Right atrium auricular region (tissue), 2 donors: ENCODE results near the gene MYO16. TPM values are rescaled to one million over a fixed set of nuclear protein-coding genes. Genes with fewer than 3 reads are reported as not detected.

Source experiments
- DNase-seq: peaks from one replicate; pipeline ENCODE4 v3.0.0-alpha.2; 2019; ENCODE audit warnings: low spot score
- H3K27ac ChIP-seq, 2 donors: fragments of 200-600 bp; sonication (generic); 1 replicate in 1 of 2; 2 replicates in 1 of 2; pipeline ENCODE4 v1.5.1; 2016 to 2019
- H3K27me3 ChIP-seq, 2 donors: fragments of 200-600 bp; sonication (generic); one replicate each; pipeline versions ENCODE4 v1.5.1 to v1.6.0; 2017 to 2019
- H3K36me3 ChIP-seq: fragments of 200-600 bp; sonication (generic); one replicate; pipeline ENCODE4 v1.5.1; 2016
- H3K4me1 ChIP-seq, 2 donors: fragments of 200-600 bp; sonication (generic); one replicate each; pipeline versions ENCODE4 v1.5.1 to v1.6.0; 2017 to 2019
- H3K4me3 ChIP-seq, 2 donors: fragments of 200-600 bp; sonication (generic); 1 replicate in 1 of 2; 2 replicates in 1 of 2; pipeline ENCODE4 v1.5.1; 2017 to 2019; ENCODE audit warnings: mild to moderate bottlenecking in 1 of 2, moderate library complexity in 1 of 2
- H3K9me3 ChIP-seq, 2 donors: fragments of 200-600 bp; sonication (generic); one replicate each; pipeline ENCODE4 v1.5.1; 2019
- CTCF ChIP-seq, 2 donors: fragments of 200-600 bp; sonication (generic); IDR thresholded peaks; one replicate each; pipeline ENCODE4 v1.5.1; 2019; ENCODE audit warnings: antibody characterized with exemption in 2 of 2
- total RNA-seq, 2 donors: library from RNA; depleted of rRNA; stranded (reverse); fragments of >200 nt; gene quantifications; one replicate each; pipeline ENCODE4 v1.1.0, GENCODE V29; 2016

The MYO16 gene
- total RNA-seq, 2 donors from 2014 or later: 1.1 to 1.8 TPM

- H3K27me3 ChIP-seq: no peaks in the 10 kb centered on the region
- H3K4me1 ChIP-seq: no peaks in the 10 kb centered on the region
- no peak overlapping the region for H3K4me3 ChIP-seq
- H3K36me3 ChIP-seq: no peaks in the 10 kb centered on the region
- TF ChIP-seq CTCF (IDR thresholded peaks at IDR 0.05): no peak
- no peak overlapping the region for H3K27ac ChIP-seq
- no peak for DNase-seq
- no peaks in the 10 kb centered on the region for H3K9me3 ChIP-seq
Observed at GRCh38 chr13:108760129-108760528, 130.7 kb downstream of the MYO16 start.

DNA sequence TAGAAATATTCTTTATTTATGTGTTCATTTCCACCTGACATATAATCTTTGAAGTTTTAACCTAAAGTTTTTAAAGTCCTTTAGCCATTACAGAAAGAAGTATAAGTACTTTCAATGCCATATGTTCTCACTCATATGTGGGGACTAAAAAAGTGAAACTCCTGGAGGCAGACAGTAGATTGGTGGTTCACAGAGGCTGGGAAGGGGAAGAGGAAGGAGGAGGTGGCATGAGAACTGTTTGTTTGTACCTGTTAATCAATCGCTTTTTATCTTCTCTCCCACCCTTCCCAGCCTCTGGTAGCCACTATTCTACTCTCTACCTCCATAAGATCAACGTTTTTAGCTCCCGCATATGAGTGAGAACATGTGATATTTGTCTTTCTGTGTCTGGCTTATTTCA is 131.1 kb downstream of the MYO16 start:
- no peak for DNase-seq
- Histone ChIP-seq H3K27ac (no peak overlapping the region), H3K36me3 (no peaks in the 10 kb centered on the region), H3K27me3 (no peaks in the 10 kb centered on the region), H3K4me3 (no peak overlapping the region), H3K4me1 (no peaks in the 10 kb centered on the region), H3K9me3 (no peaks in the 10 kb centered on the region)
- no peak for TF ChIP-seq CTCF (IDR thresholded peaks at IDR 0.05)

DNA sequence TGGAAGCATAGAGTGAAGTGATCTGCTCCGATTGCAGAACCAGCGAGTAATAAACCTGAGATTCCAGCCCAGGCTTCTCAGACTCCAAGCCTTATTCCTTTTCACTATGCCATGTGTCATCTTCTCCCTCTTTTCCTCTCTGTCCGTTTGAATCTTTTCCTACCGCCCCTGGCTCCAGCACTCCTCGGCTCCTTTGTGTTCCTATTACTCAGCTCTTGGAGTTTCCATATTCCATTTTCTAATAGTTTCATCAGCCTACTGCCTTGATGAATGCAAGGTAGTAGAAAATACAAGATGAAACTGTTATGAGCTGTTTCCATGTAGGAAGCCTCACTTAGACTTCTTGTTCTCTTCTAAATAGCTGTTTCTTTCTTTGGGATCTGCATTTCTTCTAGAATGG is 138.6 kb downstream of the MYO16 start:
- Histone ChIP-seq H3K9me3 (no peaks in the 10 kb centered on the region), H3K4me3 (no peak overlapping the region), H3K4me1 (no peaks in the 10 kb centered on the region), H3K27me3 (no peaks in the 10 kb centered on the region), H3K27ac (no peak overlapping the region), H3K36me3 (no peaks in the 10 kb centered on the region)
- TF ChIP-seq CTCF (IDR thresholded peaks at IDR 0.05): no peak
- DNase-seq: no peak

GRCh38 chr13:108769213-108770070 is 140.0 kb downstream of the MYO16 start:
- Histone ChIP-seq H3K9me3 (no peaks in the 10 kb centered on the region), H3K4me3 (no peak overlapping the region), H3K27ac (no peak overlapping the region), H3K36me3 (no peaks in the 10 kb centered on the region), H3K4me1 (no peaks in the 10 kb centered on the region), H3K27me3 (no peaks in the 10 kb centered on the region)
- no peak for DNase-seq
- TF ChIP-seq CTCF (IDR thresholded peaks at IDR 0.05): no peak

DNA sequence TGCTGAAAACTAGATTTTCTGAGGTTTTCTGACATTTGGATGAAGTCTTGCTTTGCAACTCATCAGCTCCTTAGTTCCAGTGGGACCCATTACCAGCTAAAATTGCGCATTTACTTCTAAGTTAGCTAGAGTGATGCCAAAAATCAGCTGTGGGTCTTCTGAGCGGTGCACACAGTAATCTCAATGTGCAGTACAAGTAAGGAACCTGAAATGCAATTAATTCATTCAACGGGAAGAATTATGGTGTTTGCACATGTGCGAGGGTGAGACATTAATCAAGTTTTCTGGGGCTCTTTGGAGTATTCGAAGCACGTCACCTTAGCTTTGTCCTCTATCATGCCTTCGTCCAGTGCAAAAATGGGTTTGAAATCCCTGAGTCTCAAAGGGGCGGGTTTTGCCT is 146.2 kb downstream of the MYO16 start:
- no peak for TF ChIP-seq CTCF (IDR thresholded peaks at IDR 0.05)
- no peaks in the 10 kb centered on the region for H3K9me3 ChIP-seq
- H3K4me3 ChIP-seq: no peak overlapping the region
- H3K36me3 ChIP-seq: no peaks in the 10 kb centered on the region
- H3K4me1 ChIP-seq: no peaks in the 10 kb centered on the region
- H3K27me3 ChIP-seq: no peaks in the 10 kb centered on the region
- H3K27ac ChIP-seq: no peak overlapping the region
- no peak for DNase-seq

DNA sequence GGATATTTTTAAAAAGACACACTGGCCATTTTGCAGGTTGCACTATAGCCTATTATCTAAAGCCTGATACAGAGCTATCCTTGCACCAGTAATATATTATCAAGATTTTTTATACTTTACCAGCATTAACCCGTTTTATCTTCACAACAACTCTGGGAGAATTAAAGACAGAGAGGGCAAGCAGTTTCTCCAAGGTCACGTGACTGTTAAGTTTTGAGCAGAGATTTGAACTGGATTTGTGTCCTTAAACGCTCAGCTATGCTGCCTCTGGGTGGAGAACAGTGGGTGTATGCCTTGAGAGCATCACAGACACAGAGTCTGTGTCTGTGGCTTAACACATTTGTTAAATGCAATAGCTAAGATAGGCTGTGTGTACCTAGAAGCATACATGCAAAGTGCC is 147.2 kb downstream of the MYO16 start:
- no peaks in the 10 kb centered on the region for H3K4me1 ChIP-seq
- no peak for DNase-seq
- no peaks in the 10 kb centered on the region for H3K9me3 ChIP-seq
- H3K27ac ChIP-seq: no peak overlapping the region
- no peak overlapping the region for H3K4me3 ChIP-seq
- H3K36me3 ChIP-seq: no peaks in the 10 kb centered on the region
- no peaks in the 10 kb centered on the region for H3K27me3 ChIP-seq
- TF ChIP-seq CTCF (IDR thresholded peaks at IDR 0.05): no peak
